LHCN-M2 (cell line): Measurements from ENCODE around the gene ATG4B. TPM values are rescaled to one million over a fixed set of nuclear protein-coding genes. Genes with fewer than 3 reads are reported as not detected.
"Not testable (repeated sequence)": the region's sequence is repeated elsewhere in the genome, so short reads cannot be mapped to it uniquely, and the experiment has no call there.

Experiments
- DNase-seq: peaks from one replicate; pipeline ENCODE4 v3.0.0-alpha.2; 2012; ENCODE audit warnings: low read depth
- polyA plus RNA-seq: library from polyadenylated mRNA; unstranded; fragments of >200 nt; gene quantifications from one replicate; pipeline ENCODE4 v1.2.1, GENCODE V29; 2012; ENCODE audit warnings: missing spikeins
- total RNA-seq: library from RNA; depleted of rRNA; stranded (reverse); fragments of >200 nt; gene quantifications from 2 replicates; pipeline ENCODE4 v1.2.3, GENCODE V29; 2014; rRNA removed

The ATG4B gene
- total RNA-seq: 68.9 and 99.8 TPM in 2 replicates
- 77.6 TPM for polyA plus RNA-seq

GRCh38 chr2:241637018-241637794 is at the start of gene ATG4B, which contains the start of gene THAP4:
Gene ATG4B, plus strand, starts transcription at chr2:241637693. Its CDS starts 22 bp downstream, at chr2:241637715.
Gene THAP4, minus strand, starts transcription at chr2:241637158. Its CDS starts 141 bp downstream, at chr2:241637017.
- peak; percentile 82 for DNase-seq

- DNase-seq: not testable (repeated sequence)
These were observed 47.6 kb upstream of the ATG4B start for GRCh38 chr2:241589863-241590262.

- not testable (repeated sequence) for DNase-seq
These were observed 46.7 kb upstream of the ATG4B start for GRCh38 chr2:241590496-241591455.

GRCh38 chr2:241592126-241592845 is 45.2 kb upstream of the ATG4B start:
- no peak for DNase-seq

GRCh38 chr2:241593271-241593670 is 44.2 kb upstream of the ATG4B start:
- DNase-seq: no peak

GRCh38 chr2:241595600-241596140 is 41.8 kb upstream of the ATG4B start:
- no peak for DNase-seq

GRCh38 chr2:241597561-241597960 is 39.9 kb upstream of the ATG4B start:
- DNase-seq: no peak

GRCh38 chr2:241598061-241598460 is 39.4 kb upstream of the ATG4B start:
- DNase-seq: no peak

- no peak for DNase-seq
These were observed 39.0 kb upstream of the ATG4B start for GRCh38 chr2:241598487-241598886.

- DNase-seq: no peak
These were observed 37.9 kb upstream of the ATG4B start for GRCh38 chr2:241599615-241600014.

GRCh38 chr2:241601841-241602240 is 35.7 kb upstream of the ATG4B start:
- DNase-seq: no peak

- no peak for DNase-seq
These were observed 34.8 kb upstream of the ATG4B start for GRCh38 chr2:241602720-241603119.

- DNase-seq: no peak
These were observed 33.8 kb upstream of the ATG4B start for GRCh38 chr2:241603686-241604085.

GRCh38 chr2:241606186-241606585 is 31.3 kb upstream of the ATG4B start:
- no peak for DNase-seq

- no peak for DNase-seq
These were observed 30.2 kb upstream of the ATG4B start for GRCh38 chr2:241607162-241607885.

- DNase-seq: no peak
These were observed 28.6 kb upstream of the ATG4B start for GRCh38 chr2:241608881-241609280.

- peak; percentile 66 for DNase-seq
These were observed 27.4 kb upstream of the ATG4B start for GRCh38 chr2:241609859-241610793.

- no peak for DNase-seq
These were observed 26.4 kb upstream of the ATG4B start for GRCh38 chr2:241611062-241611461.
